Measurements from ENCODE around the gene SELENBP1.

GRCh38 chr1:151342021-151342420 lies 30.5 kb downstream of the SELENBP1 start:
- TF ChIP-seq, protein P1, sequence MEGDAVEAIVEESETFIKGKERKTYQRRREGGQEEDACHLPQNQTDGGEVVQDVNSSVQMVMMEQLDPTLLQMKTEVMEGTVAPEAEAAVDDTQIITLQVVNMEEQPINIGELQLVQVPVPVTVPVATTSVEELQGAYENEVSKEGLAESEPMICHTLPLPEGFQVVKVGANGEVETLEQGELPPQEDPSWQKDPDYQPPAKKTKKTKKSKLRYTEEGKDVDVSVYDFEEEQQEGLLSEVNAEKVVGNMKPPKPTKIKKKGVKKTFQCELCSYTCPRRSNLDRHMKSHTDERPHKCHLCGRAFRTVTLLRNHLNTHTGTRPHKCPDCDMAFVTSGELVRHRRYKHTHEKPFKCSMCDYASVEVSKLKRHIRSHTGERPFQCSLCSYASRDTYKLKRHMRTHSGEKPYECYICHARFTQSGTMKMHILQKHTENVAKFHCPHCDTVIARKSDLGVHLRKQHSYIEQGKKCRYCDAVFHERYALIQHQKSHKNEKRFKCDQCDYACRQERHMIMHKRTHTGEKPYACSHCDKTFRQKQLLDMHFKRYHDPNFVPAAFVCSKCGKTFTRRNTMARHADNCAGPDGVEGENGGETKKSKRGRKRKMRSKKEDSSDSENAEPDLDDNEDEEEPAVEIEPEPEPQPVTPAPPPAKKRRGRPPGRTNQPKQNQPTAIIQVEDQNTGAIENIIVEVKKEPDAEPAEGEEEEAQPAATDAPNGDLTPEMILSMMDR (conservative IDR thresholded peaks at IDR 0.05 in 1 of 2, IDR thresholded peaks at IDR 0.05 in 1 of 2; ENCODE audit: extremely low read depth in 1 of 2, insufficient read depth in 1 of 2, low read depth in 1 of 2, low read length in 2 of 2): no peak
- no peak for TF ChIP-seq EZH2 (IDR thresholded peaks at IDR 0.05; ENCODE audit: borderline replicate concordance, low read length)
